Caki2 (cell line): ENCODE measurements around the gene NDUFA13. TPM values are rescaled to one million over a fixed set of nuclear protein-coding genes. Genes with fewer than 3 reads are reported as not detected.

Experiments
- DNase-seq: peaks from one replicate; pipeline ENCODE4 v3.0.0-alpha.2; 2015; ENCODE audit warnings: low read depth
- in situ Hi-C: cut with HindIII; loops from 2 replicates; pipeline ENCODE4 v1.10.0; 2016; ENCODE audit warnings: low sequenced_read_pairs, low pct_unique_long_range_greater_than_20kb, mixed read lengths
- total RNA-seq: library from RNA; depleted of rRNA; stranded (reverse); fragments of >200 nt; shearing (Covaris generic); gene quantifications from 2 replicates; pipeline ENCODE4 v1.2.3, GENCODE V29; 2014; ENCODE audit warnings: low replicate concordance

The NDUFA13 gene
- total RNA-seq, 1 experiment from 2014 or later: 303 TPM

GRCh38 chr19:19504754-19505668 lies 11.0 kb upstream of the NDUFA13 start:
- DNase-seq: no peak
- in situ Hi-C loops: no loop called here

GRCh38 chr19:19505669-19506326 lies 10.2 kb upstream of the NDUFA13 start:
- in situ Hi-C loops: no loop called here
- DNase-seq: no peak

- no peak for DNase-seq
- in situ Hi-C loops: no loop called here
These were observed 9.4 kb upstream of the NDUFA13 start for GRCh38 chr19:19506592-19506991.

GRCh38 chr19:19507354-19507753 lies 8.7 kb upstream of the NDUFA13 start:
- in situ Hi-C loops: no loop called here

GRCh38 chr19:19508217-19508616 lies 7.8 kb upstream of the NDUFA13 start:
- in situ Hi-C loops: no loop called here

More at GRCh38 chr19:19507354-19507753, 8.7 kb upstream of the NDUFA13 start:
- DNase-seq: no peak

GRCh38 chr19:19510432-19510831 lies 5.6 kb upstream of the NDUFA13 start:
- in situ Hi-C loops: no loop called here
- no peak for DNase-seq

More at GRCh38 chr19:19508217-19508616, 7.8 kb upstream of the NDUFA13 start:
- DNase-seq: no peak

- DNase-seq: no peak
- in situ Hi-C loops: no loop called here
These were observed 2.3 kb upstream of the NDUFA13 start for GRCh38 chr19:19513682-19514081.

GRCh38 chr19:19514215-19514657 lies 1.8 kb upstream of the NDUFA13 start:
- DNase-seq: no peak

GRCh38 chr19:19514881-19515641 lies 964 bp upstream of the NDUFA13 start, which contains the start of gene TSSK6:
Gene TSSK6, minus strand, starts transcription at chr19:19515548. Its CDS starts 121 bp downstream, at chr19:19515427.
- DNase-seq: no peak
- in situ Hi-C loops: no loop called here

More at GRCh38 chr19:19514215-19514657, 1.8 kb upstream of the NDUFA13 start:
- in situ Hi-C loops: no loop called here

- DNase-seq: no peak
- in situ Hi-C loops: no loop called here
These were observed 1.2 kb downstream of the NDUFA13 start for GRCh38 chr19:19517235-19517619.

GRCh38 chr19:19520989-19521388 lies 5.0 kb downstream of the NDUFA13 start:
- in situ Hi-C loops: no loop called here
- no peak for DNase-seq

GRCh38 chr19:19523177-19523576 lies 7.2 kb downstream of the NDUFA13 start:
- in situ Hi-C loops: no loop called here

GRCh38 chr19:19524053-19524452 lies 8.0 kb downstream of the NDUFA13 start:
- in situ Hi-C loops: no loop called here
- DNase-seq: no peak

More at GRCh38 chr19:19523177-19523576, 7.2 kb downstream of the NDUFA13 start:
- no peak for DNase-seq

GRCh38 chr19:19525611-19526380 lies 9.8 kb downstream of the NDUFA13 start:
- in situ Hi-C loops: no loop called here
- DNase-seq: no peak

- DNase-seq: no peak
- in situ Hi-C loops: no loop called here
These were observed 10.8 kb downstream of the NDUFA13 start for GRCh38 chr19:19526581-19527370.

GRCh38 chr19:19527371-19527656 lies 11.3 kb downstream of the NDUFA13 start:
- DNase-seq: no peak
- in situ Hi-C loops: no loop called here
